K562 (cell line): ENCODE results near the gene MAPK13. TPM values are rescaled to one million over a fixed set of nuclear protein-coding genes. Genes with fewer than 3 reads are reported as not detected.

Source experiments
- ATAC-seq: fragments of 200-7000 bp; cut with Tn5 transposase; 3 replicates; pipeline ENCODE4 v1.9.1; 2020; ENCODE audit warnings: moderate library complexity
- BruUV-seq: library from RNA; stranded (reverse); fragments of 400-500 nt; replicated peaks from 2 replicates; lab custom pipeline; 2021; lab: Mats Ljungman, UMichigan
- CTCF ChIA-PET: fragments of 300-600 bp; formaldehyde crosslinking; extraction: SDS; loops from one replicate; lab custom pipeline; 2021; ENCODE audit warnings: low intra/inter-chr PET ratio; lab: Yijun Ruan, JAX
- POLR2A ChIA-PET: fragments of 300-600, 350-650 bp; sonication (Branson Sonifier 250); formaldehyde crosslinking; extraction: SDS; loops from one replicate; lab custom pipeline; 2021; ENCODE audit warnings: antibody characterized with exemption, inconsistent platforms; lab: Yijun Ruan, JAX
- DNase-seq, 4 experiments: peaks; one replicate each; pipeline versions ENCODE4 v3.0.0 to v3.0.0-alpha.2; 2011 to 2018; ENCODE audit warnings: low spot score in 3 of 4, mixed read lengths in 3 of 4; ENCODE audit errors: extremely low read depth in 1 of 4
- FAIRE-seq: peaks from 2 replicates; lab custom pipeline; 2011; peaks lifted over from hg19 to GRCh38; lab: Jason Lieb, UNC
- H2AFZ ChIP-seq: 2 replicates; pipeline ENCODE4 v1.6.0; 2011; ENCODE audit warnings: low read depth, low read length, control low read depth, inconsistent platforms
- H3K27ac ChIP-seq: fragments of 200-600 bp; 3 replicates; pipeline ENCODE4 v1.8.0; 2011; ENCODE audit warnings: low read depth, mild to moderate bottlenecking, control low read depth, inconsistent platforms, low read length, moderate library complexity, mixed read lengths; ENCODE audit errors: extremely low read depth
- H3K27me3 ChIP-seq, 2 experiments: fragments of 300-600 bp in 1 of 2; 2 replicates in 1 of 2; 3 replicates in 1 of 2; pipeline versions ENCODE4 v1.6.0 to v1.8.0; 2011; ENCODE audit warnings: inconsistent platforms in 2 of 2, low read length in 2 of 2, mild to moderate bottlenecking in 1 of 2, mixed read lengths in 1 of 2, moderate library complexity in 1 of 2; ENCODE audit not compliant: control insufficient read depth in 2 of 2, insufficient read depth in 2 of 2
- H3K36me3 ChIP-seq: fragments of 300-600 bp; 3 replicates; pipeline ENCODE4 v1.8.0; 2011; ENCODE audit warnings: mild to moderate bottlenecking, low read length, inconsistent platforms; ENCODE audit not compliant: control insufficient read depth, insufficient read depth
- H3K4me1 ChIP-seq, 2 experiments: fragments of 200-600 bp in 1 of 2; replicated peaks in 1 of 2; 2 replicates in 1 of 2; 3 replicates in 1 of 2; pipeline versions ENCODE4 v1.5.1 to v1.8.0; 2011; ENCODE audit warnings: inconsistent platforms in 2 of 2, low read length in 2 of 2, mild to moderate bottlenecking in 1 of 2, mixed read lengths in 1 of 2, moderate library complexity in 1 of 2; ENCODE audit not compliant: control insufficient read depth in 2 of 2, insufficient read depth in 2 of 2
- H3K4me2 ChIP-seq: 2 replicates; pipeline ENCODE4 v1.6.1; 2011; ENCODE audit warnings: low read length, control low read depth, inconsistent platforms, mixed read lengths; ENCODE audit not compliant: insufficient read depth
- H3K4me3 ChIP-seq: fragments of 200-600 bp; sonication (generic), shearing (Covaris generic); 2 replicates; pipeline ENCODE4 v1.5.1; 2016; ENCODE audit warnings: control low read depth, inconsistent platforms
- H3K79me2 ChIP-seq: fragments of 200-600 bp; 3 replicates; pipeline ENCODE4 v1.8.0; 2011; ENCODE audit warnings: low read length, inconsistent platforms; ENCODE audit not compliant: control insufficient read depth, insufficient read depth
- H3K9ac ChIP-seq, 2 experiments: 2 replicates each; pipeline versions ENCODE4 v1.6.0 to v1.6.1; 2011; ENCODE audit warnings: low read depth in 2 of 2, low read length in 2 of 2, control low read depth in 1 of 2, inconsistent platforms in 1 of 2, mild to moderate bottlenecking in 1 of 2, mixed read lengths in 1 of 2; ENCODE audit not compliant: insufficient read depth in 1 of 2
- H3K9me1 ChIP-seq: one replicate; pipeline ENCODE4 v1.6.0; 2011; ENCODE audit warnings: inconsistent platforms, mild to moderate bottlenecking, low read length, moderate library complexity; ENCODE audit not compliant: control insufficient read depth, insufficient read depth
- H3K9me3 ChIP-seq: replicated peaks from 2 replicates; pipeline ENCODE4 v1.5.1; 2011; ENCODE audit warnings: low read depth, low read length, inconsistent platforms; ENCODE audit not compliant: control insufficient read depth, insufficient read depth
- H4K20me1 ChIP-seq: replicated peaks from 2 replicates; pipeline ENCODE4 v1.6.1; 2011; ENCODE audit warnings: low read length, inconsistent platforms, mixed read lengths; ENCODE audit not compliant: control insufficient read depth, insufficient read depth
- CBFA2T3 ChIP-seq: fragments of 450-650 bp; IDR thresholded peaks from 2 replicates; pipeline ENCODE4 v1.6.1; 2017
- CTBP1 ChIP-seq: fragments of 450-650 bp; IDR thresholded peaks from 2 replicates; pipeline ENCODE4 v1.6.1; 2016; ENCODE audit warnings: borderline replicate concordance
- EP400 ChIP-seq: fragments of 450-650 bp; IDR thresholded peaks from 2 replicates; pipeline ENCODE4 v1.6.1; 2017; ENCODE audit warnings: antibody characterized with exemption, mild to moderate bottlenecking, moderate library complexity
- ESRRB ChIP-seq: fragments of 250-450 bp; sonication (Bioruptor Pico); IDR thresholded peaks from 2 replicates; pipeline ENCODE4 v1.5.0; 2020; ENCODE audit warnings: mild to moderate bottlenecking, moderate library complexity, borderline replicate concordance
- FOSL1 ChIP-seq: fragments of 200-800 bp; sonication (Bioruptor generic); conservative IDR thresholded peaks from 2 replicates; pipeline ENCODE4 v1.6.1; 2016; ENCODE audit warnings: missing genetic modification characterization, missing compliant biosample characterization
- HDAC3 ChIP-seq: fragments of 450-650 bp; IDR thresholded peaks from 2 replicates; pipeline ENCODE4 v1.6.1; 2018; ENCODE audit warnings: borderline replicate concordance, mild to moderate bottlenecking, moderate library complexity; ENCODE audit not compliant: partially characterized antibody
- IRF2 ChIP-seq: sonication (generic); formaldehyde crosslinking; IDR thresholded peaks from 2 replicates; pipeline ENCODE4 v1.8.1; 2022; ENCODE audit warnings: mild to moderate bottlenecking, missing genetic modification reagents
- KAT7 ChIP-seq: sonication (generic); formaldehyde crosslinking; IDR thresholded peaks from 2 replicates; pipeline ENCODE4 v1.8.0; 2022; ENCODE audit warnings: missing genetic modification reagents, mild to moderate bottlenecking, borderline replicate concordance
- L3MBTL2 ChIP-seq: fragments of 450-650 bp; IDR thresholded peaks from 2 replicates; pipeline ENCODE4 v1.6.1; 2016; ENCODE audit warnings: mild to moderate bottlenecking, moderate library complexity
- NFE2 ChIP-seq: IDR thresholded peaks from 2 replicates; pipeline ENCODE4 v1.6.1; 2014; ENCODE audit warnings: antibody characterized with exemption, low read depth
- RBFOX2 ChIP-seq: fragments of 200-400 bp; formaldehyde crosslinking; IDR thresholded peaks from 2 replicates; pipeline ENCODE4 v1.6.1; 2017; ENCODE audit warnings: low read depth, mild to moderate bottlenecking, low read length, moderate library complexity
- RBM15 ChIP-seq: fragments of 200-400 bp; formaldehyde crosslinking; IDR thresholded peaks from 2 replicates; pipeline ENCODE4 v1.6.1; 2018; ENCODE audit warnings: mild to moderate bottlenecking, low read length, moderate library complexity; ENCODE audit not compliant: insufficient read depth
- RBM22 ChIP-seq: fragments of 200-400 bp; formaldehyde crosslinking; IDR thresholded peaks from 2 replicates; pipeline ENCODE4 v1.6.1; 2018; ENCODE audit warnings: low read length, low read depth; ENCODE audit not compliant: poor library complexity, severe bottlenecking
- SIRT6 ChIP-seq: IDR thresholded peaks from one replicate; pipeline ENCODE4 v1.6.1; 2012; ENCODE audit warnings: low read depth, mild to moderate bottlenecking, control low read depth, inconsistent platforms, low read length, moderate library complexity
- THAP12 ChIP-seq: fragments of 250-450 bp; sonication (Bioruptor Pico); IDR thresholded peaks from 2 replicates; pipeline ENCODE4 v1.9.0; 2021; ENCODE audit warnings: mild to moderate bottlenecking, inconsistent platforms
- THRAP3 ChIP-seq: fragments of 450-650 bp; IDR thresholded peaks from 2 replicates; pipeline ENCODE4 v1.6.1; 2016; ENCODE audit warnings: mild to moderate bottlenecking, inconsistent platforms, borderline replicate concordance
- TOE1 ChIP-seq, 2 experiments: fragments of 450-650 bp in 1 of 2; sonication (generic) in 1 of 2; formaldehyde crosslinking in 1 of 2; IDR thresholded peaks; 2 replicates each; pipeline versions ENCODE4 v1.7.1 to v1.8.0; 2016 to 2022; ENCODE audit warnings: borderline replicate concordance in 2 of 2, mild to moderate bottlenecking in 2 of 2, antibody characterized with exemption in 1 of 2, inconsistent platforms in 1 of 2, low read depth in 1 of 2, missing genetic modification reagents in 1 of 2, moderate library complexity in 1 of 2
- ZNF217 ChIP-seq: sonication (generic); formaldehyde crosslinking; IDR thresholded peaks from 2 replicates; pipeline ENCODE4 v1.8.0; 2022; ENCODE audit warnings: mild to moderate bottlenecking, missing genetic modification reagents
- ZNF316 ChIP-seq: fragments of 450-650 bp; IDR thresholded peaks from 2 replicates; pipeline ENCODE4 v1.6.1; 2016
- ZNF764 ChIP-seq: fragments of 250-450 bp; sonication (Bioruptor Pico); IDR thresholded peaks from 2 replicates; pipeline ENCODE4 v1.4.0; 2020; ENCODE audit warnings: low read depth, mild to moderate bottlenecking, moderate library complexity
- WGBS: fragments of 100-300 bp; shearing (Covaris generic); methylation state at CpG from one replicate; pipeline ENCODE4 v1.1.6; 2016; ENCODE audit warnings: low coverage, mixed read lengths; ENCODE audit not compliant: insufficient coverage; ENCODE audit errors: missing lambda C conversion rate; 5-methylcytosine and 5-hydroxymethylcytosine counted together
- in situ Hi-C: fragments of 300-500 bp; cut with MboI; formaldehyde crosslinking; loops from 4 replicates; pipeline ENCODE4 v1.15.0; 2018; ENCODE audit warnings: inconsistent platforms, mixed read lengths
- intact Hi-C: fragments of 100-400 bp; cut with micrococcal nuclease; formaldehyde crosslinking; loops from 2 replicates; pipeline ENCODE4 v1.14.2; 2022
- polyA plus RNA-seq, 8 experiments: library from polyadenylated mRNA; depleted of rRNA in 4 of 8; stranded (reverse) in 5 of 8; unstranded in 3 of 8; fragments of >200 nt; fragmentation: Nextera tagmentation in 2 of 8; fragmentation: Illumina TruSeq in 1 of 8; extraction: Ambion mirVana in 2 of 8; extraction: Trizol in 1 of 8; gene quantifications; 2 replicates each; pipeline versions ENCODE4 v1.2.1 to v1.2.3, GENCODE V29; 2011 to 2014; ENCODE audit warnings: inconsistent platforms in 1 of 8, missing spikeins in 1 of 8
- total RNA-seq, 7 experiments: library from RNA; depleted of rRNA in 6 of 7; stranded (reverse); fragments of >200 nt in 6 of 7; fragmentation: Illumina TruSeq in 2 of 7; extraction: Trizol in 2 of 7; gene quantifications; 2 replicates each; pipeline versions ENCODE4 v1.2.1 to v1.2.3, GENCODE V29; 2011 to 2021; ENCODE audit warnings: low replicate concordance in 1 of 7

Gene MAPK13
- total and polyA plus RNA-seq, 9 of the 15 experiments (the other 6 are each of a cell fraction or from before 2014, with no cell fraction given), result 0.03 to 2.3 (median 0.48) TPM; not detected in 1

DNA sequence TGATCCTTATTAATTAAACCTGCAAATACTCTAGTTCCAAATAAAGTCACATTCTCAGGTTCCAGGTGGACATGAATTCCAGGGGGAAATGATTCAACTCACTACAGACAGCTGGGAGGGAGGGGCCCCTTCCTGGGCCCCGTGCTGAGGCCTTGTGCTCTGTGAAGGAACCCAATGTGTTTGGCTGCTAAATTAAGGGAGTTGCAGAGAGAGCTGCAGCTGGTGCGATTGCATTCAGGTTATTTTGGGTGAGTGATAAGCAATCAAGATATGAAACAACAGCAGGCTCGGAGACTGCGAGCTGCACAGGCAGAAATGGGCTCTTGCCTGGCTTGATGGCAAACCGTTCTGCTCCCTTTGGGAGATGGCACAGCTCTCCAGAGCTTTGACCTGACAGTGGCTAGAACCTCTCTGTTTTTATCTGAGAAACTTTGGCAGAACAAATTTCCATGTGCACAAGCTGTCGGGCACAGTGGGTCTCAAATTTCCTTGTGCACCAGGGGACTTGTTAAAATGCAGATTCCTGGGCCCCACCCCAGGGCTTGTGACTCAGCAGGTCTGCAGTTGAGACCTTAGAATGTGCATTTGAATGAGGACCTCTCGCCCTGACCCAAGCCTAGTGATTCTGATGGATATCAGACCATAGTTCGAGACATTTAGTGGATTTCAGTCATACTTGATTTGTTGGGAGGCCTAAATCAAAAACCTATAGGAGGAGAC lies 9.8 kb downstream of the MAPK13 start:
- WGBS, result 20% methylated on average over 8 of the region's 8 CpGs
- CTCF ChIA-PET, result interaction anchor here (1.1 kb wide), 2 partner anchors 56 to 220 kb away, joined by 3 read pairs; partner anchors contain the start of gene BRPF3
- POLR2A ChIA-PET, result interaction anchor here (0.6 to 1.2 kb wide), 3 partner anchors 19 to 33 kb away, joined by 3 to 5 read pairs (median 3); no protein-coding TSS in a partner anchor
- Histone ChIP-seq H3K4me2 (no peak overlapping the region), H3K27ac (no peak overlapping the region), H3K4me1 (peaks cover 6 to 13% of the 10 kb centered on the region in 2 experiments; a peak in 4 of 5 replicates), H3K36me3 (no peaks in the 10 kb centered on the region), H3K9me1 (no peaks in the 10 kb centered on the region), H4K20me1 (no peaks in the 10 kb centered on the region), H3K79me2 (no peaks in the 10 kb centered on the region), H3K27me3 (peaks cover 4 to 24% of the 10 kb centered on the region in 2 experiments; a peak in 2 of 5 replicates), H2AFZ (no peak overlapping the region), H3K9me3 (no peaks in the 10 kb centered on the region), H3K9ac (no peak overlapping the region; a peak in 1 of 4 replicates), H3K4me3 (no peak overlapping the region)
- peak; percentile 15; the same call in 1 of the 3 replicates for ATAC-seq
- peak in 3 of 4 experiments; percentile 9 to 32 (median 16) for DNase-seq
- peak; percentile 26 for FAIRE-seq
- in situ Hi-C loops (no loop called here), intact Hi-C loops (loop anchor here (5.0 kb wide), 1 partner anchor 222 kb away; no protein-coding TSS in a partner anchor)
- no TSS peak for BruUV-seq
- no peak for TF ChIP-seq THRAP3
- no peak for TF ChIP-seq RBM15
- peak; percentile 35; the same call in 1 of the 2 replicates for TF ChIP-seq ZNF316
- peak; percentile 32; the same call in 1 of the 2 replicates for TF ChIP-seq FOSL1 (tag)
- no peak for TF ChIP-seq TOE1 (IDR thresholded peaks at IDR 0.05; ENCODE audit: borderline replicate concordance)
- no peak for TF ChIP-seq TOE1 (CRISPR knock-in tag; IDR thresholded peaks at IDR 0.05; ENCODE audit: borderline replicate concordance, low read depth)
- no peak for TF ChIP-seq THAP12 (CRISPR knock-in tag)
- no peak for TF ChIP-seq L3MBTL2
- no peak for TF ChIP-seq KAT7 (CRISPR knock-in tag)
- no peak for TF ChIP-seq CTBP1
- TF ChIP-seq EP400, result no peak
- TF ChIP-seq NFE2, result peak; percentile 80
- no peak for TF ChIP-seq RBFOX2
- TF ChIP-seq IRF2, result no peak
- 0 out of 2 replicates have a peak, but pooled peaks have one; percentile 10 for TF ChIP-seq CBFA2T3
- no peak for TF ChIP-seq ZNF764
- TF ChIP-seq ZNF217, result no peak
- no peak for TF ChIP-seq SIRT6
- TF ChIP-seq ESRRB (CRISPR knock-in tag), result no peak
- TF ChIP-seq HDAC3, result no peak
- no peak for TF ChIP-seq RBM22
